SK-N-SH (cell line): Measurements from ENCODE around the gene KIAA0513. TPM values are rescaled to one million over a fixed set of nuclear protein-coding genes. Genes with fewer than 3 reads are reported as not detected.

ENCODE experiments used
- CTCF ChIA-PET: fragments of 300-600, 350-600 bp; formaldehyde crosslinking; extraction: SDS; loops from one replicate; lab custom pipeline; 2021; lab: Yijun Ruan, JAX
- POLR2A ChIA-PET: fragments of 350-600 bp; sonication (Branson Sonifier 250); formaldehyde crosslinking; extraction: SDS; loops from one replicate; lab custom pipeline; 2020; ENCODE audit warnings: antibody characterized with exemption, inconsistent platforms; lab: Yijun Ruan, JAX
- DNase-seq: peaks from one replicate; pipeline ENCODE4 v3.0.0; 2012
- H2AFZ ChIP-seq: fragments of 200-600 bp; sonication (generic); 2 replicates; pipeline ENCODE4 v1.8.1; 2016; ENCODE audit warnings: antibody characterized with exemption, mild to moderate bottlenecking, low read depth
- H3F3A ChIP-seq: fragments of 200-600 bp; sonication (generic); replicated peaks from 2 replicates; pipeline ENCODE3; 2016; ENCODE audit warnings: antibody characterized with exemption, mild to moderate bottlenecking; ENCODE audit not compliant: insufficient read depth
- H3K27ac ChIP-seq, 2 experiments: fragments of 200-500 bp in 1 of 2; fragments of 200-600 bp in 1 of 2; sonication (Bioruptor generic) in 1 of 2; sonication (generic), shearing (Covaris generic) in 1 of 2; 2 replicates each; pipeline versions ENCODE4 v1.5.1 to v1.6.1; 2014 to 2016; ENCODE audit warnings: low read depth in 2 of 2, inconsistent platforms in 1 of 2, low read length in 1 of 2, mild to moderate bottlenecking in 1 of 2, mixed read lengths in 1 of 2
- H3K27me3 ChIP-seq: fragments of 200-600 bp; sonication (generic), shearing (Covaris generic); 2 replicates; pipeline ENCODE4 v1.6.1; 2016; ENCODE audit warnings: mixed run types; ENCODE audit not compliant: insufficient read depth
- H3K36me3 ChIP-seq, 2 experiments: fragments of 200-500 bp in 1 of 2; fragments of 200-600 bp in 1 of 2; sonication (Bioruptor generic) in 1 of 2; sonication (generic) in 1 of 2; replicated peaks in 1 of 2; 2 replicates each; pipeline versions ENCODE3 to v1.5.1; 2014 to 2016; ENCODE audit warnings: low read length in 1 of 2, mild to moderate bottlenecking in 1 of 2; ENCODE audit not compliant: insufficient read depth in 2 of 2, control insufficient read depth in 1 of 2
- H3K4me1 ChIP-seq, 2 experiments: fragments of 200-500 bp in 1 of 2; fragments of 200-600 bp in 1 of 2; sonication (Bioruptor generic) in 1 of 2; sonication (generic), shearing (Covaris generic) in 1 of 2; 2 replicates each; pipeline versions ENCODE4 v1.5.1 to v1.6.1; 2014 to 2016; ENCODE audit warnings: low read depth in 1 of 2, low read length in 1 of 2, mixed run types in 1 of 2; ENCODE audit not compliant: insufficient read depth in 2 of 2, control insufficient read depth in 1 of 2
- H3K4me2 ChIP-seq: fragments of 200-600 bp; sonication (generic), shearing (Covaris generic); 2 replicates; pipeline ENCODE4 v1.6.1; 2017; ENCODE audit warnings: mixed run types
- H3K4me3 ChIP-seq, 2 experiments: fragments of 200-500 bp in 1 of 2; fragments of 200-600 bp in 1 of 2; sonication (Bioruptor generic) in 1 of 2; sonication (generic), shearing (Covaris generic) in 1 of 2; 2 replicates each; pipeline versions ENCODE4 v1.5.1 to v1.8.1; 2014 to 2016; ENCODE audit warnings: low read depth in 2 of 2, inconsistent platforms in 1 of 2, low read length in 1 of 2, mild to moderate bottlenecking in 1 of 2, mixed read lengths in 1 of 2, moderate library complexity in 1 of 2
- H3K79me2 ChIP-seq: fragments of 200-600 bp; sonication (generic); 2 replicates; pipeline ENCODE4 v1.8.1; 2017; ENCODE audit warnings: mild to moderate bottlenecking; ENCODE audit not compliant: insufficient read depth
- H3K9ac ChIP-seq: fragments of 200-600 bp; sonication (generic); 2 replicates; pipeline ENCODE4 v1.6.1; 2017; ENCODE audit warnings: mixed run types
- H3K9me2 ChIP-seq: fragments of 200-600 bp; sonication (generic); 2 replicates; pipeline ENCODE4 v1.6.1; 2017; ENCODE audit warnings: mixed run types
- H3K9me3 ChIP-seq: fragments of 200-600 bp; sonication (generic); 2 replicates; pipeline ENCODE4 v1.6.1; 2017; ENCODE audit warnings: mixed run types, mild to moderate bottlenecking, moderate library complexity
- H4K20me1 ChIP-seq: fragments of 200-600 bp; sonication (generic); 2 replicates; pipeline ENCODE4 v1.6.1; 2017; ENCODE audit warnings: mild to moderate bottlenecking, mixed run types; ENCODE audit not compliant: insufficient read depth
- ELF1 ChIP-seq: IDR thresholded peaks from 2 replicates; pipeline ENCODE4 v1.4.0; 2012
- EP300 ChIP-seq, 2 experiments: IDR thresholded peaks; 2 replicates each; pipeline versions ENCODE4 v1.4.0 to v1.6.1; 2012; ENCODE audit warnings: borderline replicate concordance in 1 of 2, low read depth in 1 of 2, low read length in 1 of 2
- FOSL2 ChIP-seq: IDR thresholded peaks from 2 replicates; pipeline ENCODE4 v1.4.0; 2012; ENCODE audit warnings: low read depth, mild to moderate bottlenecking, moderate library complexity, borderline replicate concordance
- FOXM1 ChIP-seq: IDR thresholded peaks from 2 replicates; pipeline ENCODE4 v1.4.0; 2012; ENCODE audit warnings: low read depth, mild to moderate bottlenecking
- JUND ChIP-seq: IDR thresholded peaks from 2 replicates; pipeline ENCODE4 v1.4.0; 2012
- MEF2A ChIP-seq: IDR thresholded peaks from 2 replicates; pipeline ENCODE4 v1.4.0; 2012; ENCODE audit warnings: low read depth, borderline replicate concordance
- NFIC ChIP-seq: IDR thresholded peaks from 2 replicates; pipeline ENCODE4 v1.4.0; 2012; ENCODE audit warnings: borderline replicate concordance
- POLR2AphosphoS5 ChIP-seq: IDR thresholded peaks from 2 replicates; pipeline ENCODE4 v1.6.1; 2012; ENCODE audit warnings: low read depth, low read length
- RAD21 ChIP-seq: IDR thresholded peaks from 2 replicates; pipeline ENCODE4 v1.6.1; 2012; ENCODE audit warnings: mild to moderate bottlenecking, low read length
- RCOR1 ChIP-seq: fragments of 150-350 bp; IDR thresholded peaks from 2 replicates; pipeline ENCODE4 v1.6.1; 2017; ENCODE audit warnings: antibody characterized with exemption, low read length
- RXRA ChIP-seq: IDR thresholded peaks from 2 replicates; pipeline ENCODE4 v1.4.0; 2012; ENCODE audit warnings: low read depth, mild to moderate bottlenecking, borderline replicate concordance
- SIN3A ChIP-seq: IDR thresholded peaks from 2 replicates; pipeline ENCODE4 v1.6.1; 2012; ENCODE audit warnings: low read depth, mild to moderate bottlenecking, low read length, moderate library complexity, borderline replicate concordance
- SMC3 ChIP-seq: IDR thresholded peaks from 2 replicates; pipeline ENCODE4 v1.6.1; 2012; ENCODE audit warnings: low read depth, low read length, improper control_type of control experiment
- TCF12 ChIP-seq: IDR thresholded peaks from 2 replicates; pipeline ENCODE4 v1.4.0; 2012
- TEAD4 ChIP-seq: IDR thresholded peaks from 2 replicates; pipeline ENCODE4 v1.4.0; 2012; ENCODE audit warnings: mild to moderate bottlenecking, borderline replicate concordance; ENCODE audit not compliant: insufficient read depth
- USF1 ChIP-seq: IDR thresholded peaks from 2 replicates; pipeline ENCODE4 v1.4.0; 2012; ENCODE audit warnings: low read depth, borderline replicate concordance
- USF2 ChIP-seq: fragments of 150-350 bp; IDR thresholded peaks from 2 replicates; pipeline ENCODE4 v1.6.1; 2017; ENCODE audit warnings: antibody characterized with exemption, low read length, low read depth, borderline replicate concordance
- WGBS: methylation state at CpG from one replicate; pipeline ENCODE4 v1.1.6; 2017; ENCODE audit warnings: low lambda C conversion rate; 5-methylcytosine and 5-hydroxymethylcytosine counted together
- polyA plus RNA-seq, 3 experiments: library from polyadenylated mRNA; depleted of rRNA; stranded (reverse); fragments of >200 nt; gene quantifications; 2 replicates each; pipeline ENCODE4 v1.2.3, GENCODE V29; 2012
- TF ChIP-seq, protein P1 (sequence below): IDR thresholded peaks from 2 replicates; pipeline ENCODE4 v1.4.0; 2012; ENCODE audit warnings: low read depth, borderline replicate concordance
- TF ChIP-seq, protein P2 (sequence below): IDR thresholded peaks from 2 replicates; pipeline ENCODE4; 2012

The KIAA0513 gene
- polyA plus RNA-seq, 1 of the 3 experiments (the other 2 are of a cell fraction), result 6.5 TPM

- Histone ChIP-seq H3K27me3 (no peaks in the 10 kb centered on the region), H3K4me1 (peaks cover 8 to 17% of the 10 kb centered on the region in 2 experiments; a peak in 3 of 4 replicates), H2AFZ (peak overlapping the region; percentile 55), H3K4me3 (peak overlapping the region; percentile 28 to 63; a peak in 3 of 4 replicates)
- CTCF ChIA-PET, result interaction anchor here (1.5 kb wide), 1 partner anchor 329 kb away, joined by 4 read pairs; no protein-coding TSS in a partner anchor
- TF ChIP-seq RCOR1 (no peak), TCF12 (no peak), RAD21 (no peak), SIN3A (no peak), POLR2AphosphoS5 (no peak), SMC3 (no peak), USF2 (no peak), USF1 (no peak)
- TF ChIP-seq, protein P1, sequence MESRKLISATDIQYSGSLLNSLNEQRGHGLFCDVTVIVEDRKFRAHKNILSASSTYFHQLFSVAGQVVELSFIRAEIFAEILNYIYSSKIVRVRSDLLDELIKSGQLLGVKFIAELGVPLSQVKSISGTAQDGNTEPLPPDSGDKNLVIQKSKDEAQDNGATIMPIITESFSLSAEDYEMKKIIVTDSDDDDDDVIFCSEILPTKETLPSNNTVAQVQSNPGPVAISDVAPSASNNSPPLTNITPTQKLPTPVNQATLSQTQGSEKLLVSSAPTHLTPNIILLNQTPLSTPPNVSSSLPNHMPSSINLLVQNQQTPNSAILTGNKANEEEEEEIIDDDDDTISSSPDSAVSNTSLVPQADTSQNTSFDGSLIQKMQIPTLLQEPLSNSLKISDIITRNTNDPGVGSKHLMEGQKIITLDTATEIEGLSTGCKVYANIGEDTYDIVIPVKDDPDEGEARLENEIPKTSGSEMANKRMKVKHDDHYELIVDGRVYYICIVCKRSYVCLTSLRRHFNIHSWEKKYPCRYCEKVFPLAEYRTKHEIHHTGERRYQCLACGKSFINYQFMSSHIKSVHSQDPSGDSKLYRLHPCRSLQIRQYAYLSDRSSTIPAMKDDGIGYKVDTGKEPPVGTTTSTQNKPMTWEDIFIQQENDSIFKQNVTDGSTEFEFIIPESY, result no peak
- TF ChIP-seq, all 33 proteins: peak for 0
- no peaks in the 10 kb centered on the region for H3K36me3 ChIP-seq
- no peaks in the 10 kb centered on the region for H3K9me3 ChIP-seq
- no peaks in the 10 kb centered on the region for H3K79me2 ChIP-seq
- H3F3A ChIP-seq, result peaks cover 14% of the 10 kb centered on the region
- H3K9me2 ChIP-seq, result no peaks in the 10 kb centered on the region
- H3K27ac ChIP-seq, result peak overlapping the region; percentile 60 to 70
- POLR2A ChIA-PET, result no interaction called here
- peak overlapping the region; percentile 83 for H3K4me2 ChIP-seq
- no peak for DNase-seq
- 73% methylated on average over 6 of the region's 6 CpGs for WGBS
- H3K9ac ChIP-seq, result peak overlapping the region; percentile 14; the same call in 1 of the 2 replicates
- H4K20me1 ChIP-seq, result no peaks in the 10 kb centered on the region
Measured at GRCh38 chr16:85054948-85055492, 27.4 kb downstream of the KIAA0513 start.

- H3K9me3 ChIP-seq, result no peaks in the 10 kb centered on the region
- H3K79me2 ChIP-seq, result no peaks in the 10 kb centered on the region
- H2AFZ ChIP-seq, result peak overlapping the region; percentile 55
- ChIA-PET CTCF (interaction anchor here (0.6 to 2.3 kb wide), 5 partner anchors 10 to 605 kb away, joined by 3 to 11 read pairs (median 3); no protein-coding TSS in a partner anchor), POLR2A (no interaction called here)
- H3K4me2 ChIP-seq, result peak overlapping the region; percentile 83
- H3F3A ChIP-seq, result peaks cover 14% of the 10 kb centered on the region
- H3K9ac ChIP-seq, result peak overlapping the region; percentile 14; the same call in 1 of the 2 replicates
- H3K9me2 ChIP-seq, result no peaks in the 10 kb centered on the region
- peaks cover 8 to 14% of the 10 kb centered on the region in 2 experiments; a peak in 3 of 4 replicates for H3K4me1 ChIP-seq
- no peaks in the 10 kb centered on the region for H4K20me1 ChIP-seq
- 22% methylated on average over 10 of the region's 14 CpGs for whole genome bisulfite sequencing
- H3K27me3 ChIP-seq, result no peaks in the 10 kb centered on the region
- peak overlapping the region; percentile 60 to 70 for H3K27ac ChIP-seq
- no peaks in the 10 kb centered on the region for H3K36me3 ChIP-seq
- DNase-seq, result peak; percentile 43
- peak overlapping the region; percentile 28 to 63; a peak in 3 of 4 replicates for H3K4me3 ChIP-seq
- TF ChIP-seq RXRA (peak; percentile 90; the same call in 1 of the 2 replicates), ELF1 (no peak), TEAD4 (no peak), MEF2A (no peak), EP300 (IDR thresholded peaks at IDR 0.05; ENCODE audit: borderline replicate concordance in 1 of 2, low read depth in 1 of 2, low read length in 1 of 2) (peak in 1 of 2 experiments; percentile 59; a peak in 1 of 4 replicates), FOXM1 (no peak), NFIC (peak; percentile 59; the same call in 1 of the 2 replicates), FOSL2 (peak; percentile 38; the same call in 1 of the 2 replicates), TCF12 (peak; percentile 71), JUND (peak; percentile 52; the same call in 1 of the 2 replicates)
- TF ChIP-seq, protein P2, sequence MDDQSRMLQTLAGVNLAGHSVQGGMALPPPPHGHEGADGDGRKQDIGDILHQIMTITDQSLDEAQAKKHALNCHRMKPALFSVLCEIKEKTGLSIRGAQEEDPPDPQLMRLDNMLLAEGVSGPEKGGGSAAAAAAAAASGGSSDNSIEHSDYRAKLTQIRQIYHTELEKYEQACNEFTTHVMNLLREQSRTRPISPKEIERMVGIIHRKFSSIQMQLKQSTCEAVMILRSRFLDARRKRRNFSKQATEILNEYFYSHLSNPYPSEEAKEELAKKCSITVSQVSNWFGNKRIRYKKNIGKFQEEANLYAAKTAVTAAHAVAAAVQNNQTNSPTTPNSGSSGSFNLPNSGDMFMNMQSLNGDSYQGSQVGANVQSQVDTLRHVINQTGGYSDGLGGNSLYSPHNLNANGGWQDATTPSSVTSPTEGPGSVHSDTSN, result peak; percentile 95
Measured at GRCh38 chr16:85055493-85056210, 28.1 kb downstream of the KIAA0513 start.
